D721Med (cell line): ENCODE data around the gene SPOCK1.

Experiments
- DNase-seq: peaks from one replicate; pipeline ENCODE4 v3.0.0; 2011; ENCODE audit warnings: low spot score; ENCODE audit not compliant: insufficient read length
- FAIRE-seq: peaks from 2 replicates; lab custom pipeline; 2011; peaks lifted over from hg19 to GRCh38; lab: Jason Lieb, UNC
- CTCF ChIP-seq: IDR thresholded peaks from 2 replicates; pipeline ENCODE4 v1.5.1; 2012; ENCODE audit warnings: mild to moderate bottlenecking, control low read depth; ENCODE audit not compliant: insufficient read depth; ENCODE audit errors: missing control alignments

The SPOCK1 gene

GRCh38 chr5:137182576-137182975, 316.6 kb downstream of the SPOCK1 start:
- TF ChIP-seq CTCF, result no peak
- FAIRE-seq, result no peak
- DNase-seq, result no peak

DNA sequence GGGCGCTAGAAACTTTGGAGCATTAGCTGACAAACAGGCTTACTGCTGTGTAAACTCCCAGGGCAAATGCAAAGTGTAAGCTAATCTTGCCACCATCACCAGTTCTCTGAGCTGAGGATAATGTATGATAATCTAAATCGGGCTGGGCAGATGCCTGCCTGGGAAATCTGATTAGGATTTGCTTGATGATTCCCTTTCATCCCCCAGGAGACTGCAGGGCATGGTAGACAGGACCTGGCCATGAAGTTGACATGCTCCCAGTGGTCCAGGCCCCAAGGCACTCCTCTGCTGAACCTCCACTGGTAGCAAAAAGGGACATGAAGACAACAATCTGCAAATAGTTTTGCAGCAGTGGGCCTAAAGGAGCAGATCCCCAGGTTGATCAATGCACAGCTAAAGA, 317.5 kb downstream of the SPOCK1 start:
- peak; percentile 96 for FAIRE-seq
- peak; percentile 49 for DNase-seq
- TF ChIP-seq CTCF, result no peak

GRCh38 chr5:137179203-137179602, 319.9 kb downstream of the SPOCK1 start:
- DNase-seq (no peak), FAIRE-seq (no peak)
- no peak for TF ChIP-seq CTCF

- no peak for TF ChIP-seq CTCF
- no peak for DNase-seq
- FAIRE-seq, result no peak
These were observed 322.5 kb downstream of the SPOCK1 start for GRCh38 chr5:137176609-137177008.

- no peak for TF ChIP-seq CTCF
These were observed 323.0 kb downstream of the SPOCK1 start for GRCh38 chr5:137176126-137176525.

DNA sequence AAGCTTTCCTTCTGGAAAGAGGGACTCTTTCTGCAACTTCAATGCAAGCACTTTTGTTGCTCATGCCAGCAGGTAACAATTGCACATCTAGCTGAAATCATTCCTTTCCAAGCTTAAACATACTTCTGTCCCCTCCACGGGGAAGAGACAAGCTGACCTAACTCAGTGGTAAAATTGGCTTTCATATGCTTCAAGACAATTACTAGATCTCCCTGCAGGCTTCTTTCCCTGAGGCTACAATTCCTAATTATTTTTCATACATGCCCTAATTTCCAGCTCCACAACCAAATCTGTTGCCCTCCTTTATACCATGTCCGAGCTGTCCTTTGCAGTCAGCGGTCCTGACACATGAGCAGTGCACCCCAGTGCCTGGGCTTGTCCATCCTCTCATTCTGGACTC, 324.9 kb downstream of the SPOCK1 start:
- TF ChIP-seq CTCF, result no peak
- FAIRE-seq (no peak), DNase-seq (no peak)

More at GRCh38 chr5:137176126-137176525, 323.0 kb downstream of the SPOCK1 start:
- no peak for DNase-seq
- no peak for FAIRE-seq

GRCh38 chr5:137172258-137172657, 326.9 kb downstream of the SPOCK1 start:
- TF ChIP-seq CTCF, result no peak
- no peak for DNase-seq
- FAIRE-seq, result no peak
